NCI-H446 (cell line): ENCODE results near the gene LCE1A.
A peak's percentile ranks its signal among the peaks of the same experiment; 100 is the strongest.

Source experiments
- DNase-seq, 2 experiments: peaks; one replicate each; lab custom pipeline; 2025; lab: John Stamatoyannopoulos, UW

The LCE1A gene, protein sequence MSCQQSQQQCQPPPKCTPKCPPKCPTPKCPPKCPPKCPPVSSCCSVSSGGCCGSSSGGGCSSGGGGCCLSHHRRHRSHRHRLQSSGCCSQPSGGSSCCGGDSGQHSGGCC

DNA sequence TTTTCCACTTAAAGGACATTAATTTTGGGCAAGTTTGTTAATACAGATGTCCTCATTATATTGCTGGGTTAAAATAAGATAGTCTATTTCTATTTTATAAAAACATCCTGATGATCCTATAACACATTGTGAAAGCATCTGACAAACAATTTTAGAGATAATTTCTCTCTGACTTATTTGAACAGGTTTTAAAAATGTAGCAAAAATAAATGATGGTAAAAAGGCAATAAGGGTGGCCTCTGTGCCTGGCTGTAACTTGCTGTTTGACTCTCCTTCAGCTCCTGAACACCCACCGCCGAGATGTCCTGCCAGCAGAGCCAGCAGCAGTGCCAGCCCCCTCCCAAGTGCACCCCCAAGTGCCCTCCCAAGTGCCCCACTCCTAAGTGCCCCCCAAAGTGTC is at the start of gene LCE1A:
Gene LCE1A (plus strand): TSS at position 301 of the 400 bp plus-strand sequence. CDS start 0 bp downstream, at position 301.
- no peak for DNase-seq

DNA sequence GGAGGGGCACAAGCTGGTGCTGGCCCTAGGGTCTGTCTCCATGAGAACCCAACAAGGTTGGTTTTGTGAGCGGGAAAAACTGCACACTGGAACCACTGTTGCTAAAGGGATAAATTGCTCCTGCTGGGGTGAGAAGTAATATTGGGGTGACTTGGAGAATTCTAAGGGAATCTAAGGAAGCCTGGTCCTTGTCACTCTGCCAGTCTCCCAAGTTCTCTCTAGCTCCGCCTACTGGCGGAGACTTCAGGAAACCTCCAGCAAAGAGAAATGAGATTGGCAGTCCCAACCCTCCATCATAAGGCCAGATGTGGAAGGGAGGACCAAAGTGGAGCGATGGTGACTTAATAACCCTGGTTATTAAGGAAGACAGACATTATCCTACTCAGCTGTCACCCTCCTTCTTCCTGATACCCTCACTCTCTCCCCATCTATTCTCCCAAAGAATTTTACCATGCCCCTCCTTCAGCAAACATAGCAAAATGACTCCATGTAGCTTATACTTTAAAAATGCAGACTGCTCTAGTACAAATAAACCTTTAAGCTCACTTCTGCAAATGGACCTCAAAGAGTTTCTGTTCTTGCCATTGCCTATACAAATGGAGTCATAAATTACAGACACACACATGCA is 49.6 kb upstream of the LCE1A start:
- DNase-seq, result peak in 1 of 2 experiments; percentile 17

DNA sequence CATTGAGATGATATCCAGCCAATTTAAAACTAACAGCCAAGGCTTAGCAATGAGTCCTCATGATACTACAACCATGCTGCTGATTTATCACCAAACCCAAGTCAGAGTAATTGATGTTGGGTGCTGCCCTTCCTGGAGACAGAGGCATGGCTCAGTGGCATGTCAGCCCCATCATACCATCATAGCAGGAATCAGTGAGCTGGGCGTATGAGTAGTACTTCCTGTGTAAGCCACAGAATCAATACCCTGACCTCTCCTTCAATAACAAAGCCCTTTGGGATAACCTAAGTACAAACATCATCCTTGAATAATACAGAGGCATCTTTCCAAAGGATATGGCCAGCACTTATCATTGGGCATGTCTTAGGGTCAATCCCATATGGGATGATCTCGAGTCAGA is 44.2 kb upstream of the LCE1A start:
- no peak for DNase-seq

DNA sequence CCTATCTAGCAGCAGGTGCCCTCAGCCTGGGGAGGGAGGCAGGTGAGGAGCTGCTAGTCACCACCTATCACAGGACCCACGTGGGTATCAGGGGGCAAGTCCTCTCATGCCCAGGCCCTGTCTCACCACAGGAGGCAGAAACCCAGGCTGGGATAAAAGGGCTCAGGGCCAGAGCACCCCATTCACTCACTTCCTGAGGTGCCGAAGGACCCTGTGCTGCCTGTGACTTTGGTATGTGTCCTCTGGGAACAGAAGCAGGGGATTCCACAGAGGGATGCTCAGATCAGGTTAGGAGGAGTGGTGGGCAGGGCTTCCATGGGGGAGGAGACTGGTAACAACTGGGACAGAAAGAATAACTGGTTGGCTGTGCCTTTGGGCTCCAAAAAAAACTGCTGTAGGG is 41.2 kb upstream of the LCE1A start, which contains the start of gene LCE1E:
Gene LCE1E (plus strand): TSS at position 181 of the 400 bp plus-strand sequence. CDS start 1,043 bp downstream, outside the sequence.
- no peak for DNase-seq

DNA sequence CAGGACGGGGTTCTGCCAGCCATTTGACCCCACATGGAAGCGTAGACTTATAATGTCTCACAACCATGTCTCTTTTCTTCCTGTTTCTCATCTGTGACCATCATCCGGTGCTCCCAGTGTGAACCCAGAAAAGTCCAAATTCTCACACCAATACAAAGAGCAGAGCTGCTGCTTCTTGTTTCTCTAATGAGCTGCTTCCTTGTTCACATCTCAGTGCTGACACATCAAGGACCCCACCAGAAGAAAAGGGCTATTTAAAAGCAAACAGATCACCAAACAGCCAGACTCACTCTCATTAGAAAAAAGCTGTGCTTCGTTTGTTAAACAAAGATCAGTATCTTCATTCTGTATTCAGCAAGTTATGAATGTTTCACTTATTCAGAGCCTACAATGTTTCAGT is 31.6 kb upstream of the LCE1A start:
- no peak for DNase-seq

DNA sequence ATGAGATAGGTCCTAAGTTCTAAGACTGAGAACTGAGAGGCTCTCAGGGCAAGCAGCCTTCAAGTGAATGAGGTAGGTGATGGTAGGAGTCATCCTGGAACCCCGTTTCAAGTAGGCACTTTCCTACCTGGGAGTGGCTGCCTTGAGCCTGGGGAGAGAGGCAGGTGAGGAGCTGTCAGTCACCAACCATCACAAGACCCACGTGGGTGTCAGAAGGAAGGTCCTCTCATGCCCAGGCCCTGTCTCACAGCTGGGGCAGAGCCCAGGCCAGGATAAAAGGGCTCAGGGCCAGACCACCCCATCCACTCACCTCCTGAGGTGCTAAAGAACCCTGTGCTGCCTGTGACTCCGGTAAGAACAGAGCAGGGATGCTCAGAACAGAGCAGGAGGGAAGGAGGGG is 30.9 kb upstream of the LCE1A start, which contains the start of gene LCE1D:
Gene LCE1D (plus strand): TSS at position 301 of the 400 bp plus-strand sequence. CDS start 1,074 bp downstream, outside the sequence.
- no peak for DNase-seq

DNA sequence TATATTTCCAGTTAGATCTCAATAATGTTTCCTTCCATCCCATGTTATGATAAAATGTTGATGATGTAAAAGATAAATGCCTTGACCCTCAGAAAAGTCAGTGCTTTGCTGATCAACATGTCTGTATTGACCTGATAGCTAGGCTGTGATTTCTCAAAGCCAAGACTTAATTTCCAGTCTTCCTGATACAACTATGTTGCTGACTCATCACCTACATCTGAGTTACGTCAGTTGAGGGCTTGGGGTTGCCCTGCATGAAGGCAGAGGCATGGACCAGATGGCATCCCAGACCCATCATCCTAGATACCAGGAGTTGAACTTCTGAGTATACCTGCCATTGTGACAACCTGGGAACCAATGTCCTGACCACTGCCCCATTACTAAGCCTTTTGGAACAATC is 25.9 kb upstream of the LCE1A start:
- DNase-seq, result no peak

DNA sequence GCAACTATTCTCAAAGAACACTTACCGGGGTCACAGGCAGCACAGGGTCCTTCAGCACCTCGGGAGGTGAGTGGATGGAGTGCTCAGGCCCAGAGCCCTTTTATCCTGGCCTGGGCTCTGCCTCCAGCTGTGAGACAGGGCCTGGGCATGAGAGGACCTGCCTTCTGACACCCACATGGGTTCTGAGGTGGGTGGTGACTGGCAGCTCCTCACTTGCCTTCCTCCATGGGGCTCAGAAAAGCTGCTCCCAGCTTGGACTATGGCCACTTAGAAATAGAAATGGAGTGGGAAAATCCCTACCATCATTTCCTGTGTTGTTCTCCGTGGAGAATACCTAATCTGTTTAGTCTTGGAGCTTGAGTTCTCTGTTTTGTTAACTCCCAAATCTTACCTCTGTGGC is 20.7 kb upstream of the LCE1A start, which contains the start of gene LCE1C:
Gene LCE1C (minus strand): TSS at position 76 of the 400 bp plus-strand sequence. CDS start 1,173 bp downstream, outside the sequence.
- DNase-seq, result no peak

DNA sequence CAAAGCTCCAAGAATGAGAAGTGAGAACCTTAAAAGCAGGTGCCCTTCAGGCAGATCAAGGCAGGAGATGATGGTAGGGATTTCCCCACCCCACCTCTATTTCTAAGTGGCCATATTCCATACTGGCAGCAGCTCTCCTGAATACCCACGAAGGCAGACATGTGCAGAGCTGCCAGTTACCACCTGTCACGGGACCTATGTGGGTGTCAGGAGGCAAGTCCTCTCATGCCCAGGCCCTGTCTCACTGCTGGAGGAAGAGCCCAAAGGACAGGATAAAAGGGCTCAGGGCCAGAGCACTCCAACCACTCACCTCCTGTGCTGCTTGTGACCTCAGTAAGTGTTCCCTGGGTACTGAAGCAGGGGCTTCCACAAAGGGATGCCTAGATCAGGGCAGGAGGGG is 16.2 kb upstream of the LCE1A start:
- no peak for DNase-seq

DNA sequence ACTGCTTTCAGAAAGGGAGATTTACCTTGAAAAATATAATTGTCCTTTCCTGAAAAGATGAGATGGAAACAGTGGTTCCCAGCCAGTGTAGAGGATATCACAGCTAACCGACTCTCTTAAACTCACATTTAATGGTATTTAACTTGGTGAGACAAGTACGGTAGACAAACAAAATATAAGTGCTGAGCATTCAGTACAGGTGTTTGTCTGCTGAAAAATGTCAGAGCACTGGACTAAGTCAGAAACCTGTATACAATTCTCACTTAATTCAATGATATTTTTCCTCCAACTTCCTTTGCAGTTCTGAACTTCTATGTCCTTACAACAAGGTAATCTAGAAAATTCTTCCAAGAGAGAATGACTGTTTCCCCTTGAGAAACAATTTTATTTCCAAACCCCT is 15.6 kb upstream of the LCE1A start, which contains the start of gene LCE1B:
Gene LCE1B (plus strand): TSS at position 301 of the 400 bp plus-strand sequence. CDS start 476 bp downstream, outside the sequence.
- no peak for DNase-seq

DNA sequence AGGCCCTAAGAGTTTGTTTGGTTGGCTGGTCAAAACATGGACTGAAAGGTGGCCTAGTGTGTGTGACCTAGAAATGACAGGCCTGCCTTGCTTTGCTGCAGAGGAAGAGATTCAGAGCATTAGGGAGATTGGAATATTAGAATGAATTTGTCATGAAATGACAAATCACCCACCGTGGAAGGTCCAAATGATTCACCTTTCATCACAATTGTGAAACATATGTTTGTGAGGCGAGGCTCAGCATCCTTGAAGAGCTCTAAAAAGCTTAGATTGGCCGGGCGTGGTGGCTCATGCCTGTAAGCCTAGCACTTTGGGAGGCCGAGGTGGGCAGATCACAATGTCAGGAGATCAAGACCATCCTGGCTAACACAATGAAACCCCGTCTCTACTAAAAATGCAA is 10.0 kb upstream of the LCE1A start:
- no peak for DNase-seq

DNA sequence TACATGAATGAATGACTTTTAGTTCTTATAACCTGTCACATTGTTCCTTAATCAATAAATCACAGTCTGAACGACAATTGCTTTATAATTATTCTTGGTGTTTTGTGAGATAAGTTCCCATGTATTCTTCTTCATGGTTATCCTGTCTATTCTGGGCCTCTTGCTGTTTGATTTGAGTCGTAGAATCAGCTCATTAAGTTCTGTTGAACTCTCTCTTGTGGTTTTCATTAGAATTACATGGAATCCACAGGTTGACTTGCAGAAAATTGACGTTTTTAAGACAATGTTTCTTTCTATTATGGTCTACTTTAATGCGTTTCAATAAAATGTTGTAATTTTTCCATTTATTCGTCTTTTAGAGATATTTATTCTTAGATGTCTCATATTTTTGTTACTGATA is 4.0 kb upstream of the LCE1A start:
- no peak for DNase-seq

DNA sequence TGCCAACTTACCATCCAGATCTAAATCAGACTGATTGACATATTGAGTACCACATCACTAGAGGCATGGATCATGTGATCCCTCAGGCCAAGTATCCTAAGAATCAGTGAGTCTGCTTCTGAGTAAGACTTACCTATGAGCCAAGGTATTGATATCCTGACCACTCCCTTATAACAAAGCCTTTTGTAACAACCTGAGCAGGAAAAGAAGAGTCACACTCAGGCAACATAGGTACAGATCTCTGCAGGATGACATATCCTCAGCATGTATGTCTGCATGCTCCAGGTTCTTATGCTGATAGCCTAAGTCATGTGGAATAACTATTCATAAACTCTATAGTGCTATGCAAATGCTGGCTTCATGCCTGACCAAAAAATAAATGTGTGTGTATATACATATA is 2.3 kb upstream of the LCE1A start:
- DNase-seq, result no peak

DNA sequence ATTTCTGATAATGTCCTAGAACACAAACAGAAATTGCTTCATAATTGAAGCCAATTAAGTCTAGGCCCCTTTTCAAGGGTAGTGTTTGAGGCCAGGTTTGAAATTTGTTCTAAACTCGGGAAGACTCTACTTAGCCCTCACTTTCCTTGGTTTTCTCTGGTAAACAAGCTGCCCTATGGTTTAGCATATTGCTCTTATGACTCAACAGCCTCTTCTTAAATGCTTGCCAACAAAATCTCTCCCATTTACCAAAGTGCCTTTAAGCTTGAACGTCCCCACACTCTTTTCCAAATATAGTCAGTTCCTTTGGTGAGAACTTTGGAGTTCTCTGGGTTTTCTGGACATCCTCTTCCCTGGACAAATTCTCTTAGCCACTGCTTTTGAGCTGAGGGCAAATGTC is 9.6 kb downstream of the LCE1A start:
- DNase-seq, result no peak

DNA sequence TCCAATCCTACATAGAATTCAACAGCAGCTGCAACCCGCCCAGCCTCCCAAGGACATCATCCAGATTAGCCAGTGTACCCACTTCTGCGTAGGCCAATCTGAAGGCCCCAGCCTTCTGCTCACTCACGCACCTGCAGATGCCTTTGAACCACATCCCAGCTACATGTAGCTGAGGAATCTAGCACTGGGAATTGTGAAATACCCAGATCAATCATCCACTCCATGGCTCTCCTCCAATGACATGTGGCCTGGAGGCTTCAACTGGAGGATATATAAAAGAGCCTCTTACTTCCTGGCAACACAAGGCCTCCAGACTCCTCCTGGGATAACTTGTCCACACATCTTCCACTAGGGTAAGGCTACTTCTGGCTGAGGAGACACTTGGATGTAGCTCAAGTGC is 15.3 kb downstream of the LCE1A start, which contains the start of gene LCE6A:
Gene LCE6A (plus strand): TSS at position 301 of the 400 bp plus-strand sequence. CDS start 665 bp downstream, outside the sequence.
- no peak for DNase-seq

DNA sequence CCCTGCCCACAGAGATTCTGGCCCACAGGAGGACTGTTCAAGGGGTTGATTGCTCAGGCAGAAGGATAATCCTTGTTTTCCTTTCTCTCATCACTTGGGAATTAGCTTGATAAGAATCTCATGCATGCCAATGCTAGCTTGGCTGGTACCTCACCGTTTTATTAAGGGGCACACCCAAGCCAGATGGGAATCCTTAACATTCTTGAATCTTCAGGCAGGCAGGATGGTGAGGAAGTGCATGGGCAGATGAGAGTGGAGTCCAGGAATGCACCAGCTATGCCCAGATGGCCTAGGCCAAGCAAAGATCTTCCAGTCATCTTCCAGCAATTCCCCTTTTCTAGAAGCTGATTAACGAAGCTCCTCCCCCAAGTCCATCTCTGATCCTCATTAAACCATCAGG is 28.4 kb downstream of the LCE1A start:
- no peak for DNase-seq

DNA sequence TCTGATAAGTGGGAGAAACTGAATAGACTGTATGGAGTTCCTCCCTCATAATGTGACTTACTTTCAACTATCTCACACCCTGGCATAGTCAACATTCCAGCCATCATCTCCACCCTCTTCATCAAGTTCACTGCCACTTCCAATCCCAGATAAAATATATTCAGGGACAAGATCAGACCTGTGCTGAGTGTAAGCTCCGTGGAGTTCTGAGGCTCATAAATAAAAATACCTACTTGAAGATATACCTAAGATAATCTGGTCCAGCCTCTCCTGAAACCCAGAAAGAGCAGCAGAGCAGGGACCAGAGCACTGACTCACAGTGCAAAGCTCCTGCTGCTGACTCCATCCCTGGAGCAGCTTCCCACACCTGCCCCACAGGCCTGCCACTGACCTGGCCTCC is 30.8 kb downstream of the LCE1A start:
- no peak for DNase-seq

DNA sequence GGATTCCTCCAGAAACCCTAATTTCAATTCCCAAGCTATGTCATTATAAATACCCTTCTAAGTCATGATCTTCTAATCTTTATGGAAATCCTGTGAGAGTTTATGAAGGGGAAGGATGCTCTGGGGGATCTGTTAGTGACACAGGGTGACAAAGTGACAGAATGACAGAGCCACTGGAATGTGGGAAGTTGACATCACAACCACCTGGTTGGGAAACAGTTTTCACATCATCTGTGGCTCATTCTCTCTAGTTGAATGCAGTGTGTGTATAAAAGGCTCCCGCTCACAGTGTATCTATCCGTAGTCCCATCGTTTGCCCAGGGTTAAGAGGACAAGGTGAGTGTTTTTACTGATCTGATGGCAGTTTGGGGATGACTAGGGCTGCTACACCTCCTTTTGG is 32.4 kb downstream of the LCE1A start, which contains the start of gene LCE7A:
Gene LCE7A (plus strand): TSS at position 301 of the 400 bp plus-strand sequence. CDS start 702 bp downstream, outside the sequence.
- DNase-seq, result no peak

DNA sequence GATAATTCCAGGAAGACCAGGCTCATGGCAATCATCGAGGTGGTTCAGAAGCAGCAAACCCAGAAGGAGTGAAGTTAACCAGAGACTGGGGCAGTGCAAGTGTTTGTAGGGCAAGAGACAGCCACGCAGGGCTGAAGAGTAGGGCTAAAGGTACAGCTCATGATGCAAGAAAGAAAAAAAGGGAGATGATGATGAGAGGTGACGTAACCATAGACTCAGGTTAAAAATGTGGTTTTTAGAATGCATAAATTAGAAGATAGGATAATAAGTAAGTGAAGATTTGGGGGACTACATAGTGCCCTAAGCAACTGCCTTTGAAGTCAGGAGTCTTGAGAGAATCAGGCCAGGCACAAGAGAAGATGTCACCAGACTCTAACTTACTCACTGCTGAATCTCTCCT is 32.9 kb downstream of the LCE1A start:
- DNase-seq, result no peak

DNA sequence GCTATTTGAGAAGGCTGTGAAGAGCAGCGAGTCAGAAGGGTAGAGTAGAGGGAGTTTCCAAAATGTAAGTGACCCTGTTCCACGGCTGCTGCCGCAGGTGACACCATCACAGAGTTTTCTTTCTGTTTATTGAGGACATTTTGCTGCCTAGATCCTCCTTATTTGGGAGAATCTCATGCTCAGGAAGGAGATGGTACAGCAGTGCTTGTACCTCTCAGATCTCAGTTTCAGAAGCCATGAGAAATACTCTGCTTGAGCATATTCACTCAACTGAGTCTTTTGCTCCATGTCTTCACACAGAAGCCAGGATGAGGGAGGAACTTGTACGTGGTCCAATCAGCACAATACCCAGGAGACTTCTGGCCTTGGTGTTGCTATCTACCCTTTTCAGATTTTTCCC is 34.1 kb downstream of the LCE1A start:
- DNase-seq, result no peak

DNA sequence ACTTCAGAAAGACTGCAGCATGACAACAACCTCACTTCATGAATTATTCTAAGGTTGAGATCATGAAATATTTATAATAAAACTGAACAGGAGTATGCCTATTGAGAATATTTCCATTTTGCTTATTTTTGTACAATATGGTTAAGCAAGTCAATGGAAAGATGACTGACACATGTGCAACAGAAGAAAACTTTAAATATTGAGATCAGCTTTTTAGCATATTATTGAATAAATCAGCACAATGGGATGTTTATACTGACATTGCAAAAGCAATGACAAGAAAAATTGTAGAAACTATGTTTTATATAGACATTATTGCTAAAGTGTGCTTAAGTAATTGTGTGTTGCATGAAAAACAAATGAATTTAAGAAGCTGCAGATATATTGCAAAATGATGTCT is 37.2 kb downstream of the LCE1A start:
- no peak for DNase-seq

DNA sequence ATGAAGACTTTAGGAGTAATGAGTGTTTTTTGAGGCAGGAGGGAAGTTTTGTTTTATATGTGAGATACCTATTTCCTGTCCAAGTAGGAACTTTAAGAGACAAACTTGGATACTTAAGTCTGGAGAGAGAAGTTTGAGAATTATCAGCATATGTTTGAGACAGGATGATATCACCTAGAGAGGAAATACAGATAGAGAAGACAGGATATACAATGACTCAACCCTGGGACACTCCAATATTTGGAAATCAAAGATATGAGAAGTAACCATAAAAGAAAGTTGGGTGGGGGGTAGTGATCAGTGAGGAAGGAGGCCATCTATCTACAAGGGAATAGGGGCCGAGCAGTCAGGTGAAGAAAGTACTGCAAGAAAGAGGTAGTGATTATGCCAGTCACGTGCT is 39.0 kb downstream of the LCE1A start:
- DNase-seq, result no peak

DNA sequence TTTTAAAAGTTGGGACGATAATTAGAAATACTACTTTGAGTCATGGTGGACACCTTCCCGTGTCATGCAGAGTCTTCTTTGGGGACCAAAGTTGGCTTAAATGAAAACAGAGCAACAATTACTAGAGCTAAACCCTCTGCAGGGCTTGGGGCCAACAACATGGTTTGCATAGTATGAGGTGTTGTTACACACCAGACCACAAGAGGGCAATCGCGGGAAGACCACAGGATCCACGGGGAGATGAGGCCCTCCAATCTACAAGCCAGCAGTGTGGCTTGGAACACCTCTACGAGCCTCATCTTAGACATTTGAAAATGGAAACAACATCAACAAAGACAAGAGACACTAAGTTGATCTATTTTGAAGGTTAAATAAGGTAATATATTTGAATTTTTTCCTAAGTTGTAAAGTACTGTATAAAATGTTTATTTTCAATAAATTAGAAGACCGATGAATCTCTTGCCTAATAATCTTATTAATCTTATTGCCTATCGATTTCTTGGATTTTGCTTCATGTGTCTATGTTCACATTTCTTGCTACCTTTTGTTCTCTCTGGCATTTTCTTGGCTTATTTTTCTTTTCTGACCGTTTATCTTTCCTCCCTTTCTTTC is 42.6 kb downstream of the LCE1A start:
- peak; percentile 68 to 88 for DNase-seq
